Measurements from ENCODE around the gene TRPM3. TPM values are rescaled to one million over a fixed set of nuclear protein-coding genes. Genes with fewer than 3 reads are reported as not detected.

TRPM3 gene
- total and polyA plus RNA-seq, 4 donors, result 0.07 to 0.89 (median 0.67) TPM

- no peak overlapping the region for H3K9ac ChIP-seq (ENCODE audit: low read depth in 1 of 2, low read length in 2 of 2)
- H3K9me3 ChIP-seq (ENCODE audit: control insufficient read depth in 4 of 4, low read length in 3 of 4), result no peaks in the 10 kb centered on the region
- H3K4me1 ChIP-seq (ENCODE audit: control insufficient read depth in 4 of 4, insufficient read depth in 4 of 4, low read length in 3 of 4), result no peaks in the 10 kb centered on the region
- no peaks in the 10 kb centered on the region for H3K27me3 ChIP-seq (ENCODE audit: control insufficient read depth in 4 of 4, insufficient read depth in 4 of 4, low read length in 3 of 4)
- 83% methylated on average over 3 of the region's 3 CpGs for WGBS
- no peak overlapping the region for H3K4me3 ChIP-seq (ENCODE audit: low read depth in 1 of 3, low read length in 3 of 3)
- H3K36me3 ChIP-seq (ENCODE audit: control insufficient read depth in 4 of 4, insufficient read depth in 3 of 4, low read depth in 1 of 4, low read length in 3 of 4), result no peaks in the 10 kb centered on the region
- TF ChIP-seq ZBTB33 (IDR thresholded peaks at IDR 0.05) (no peak), HNF4G (IDR thresholded peaks at IDR 0.05) (no peak), NR2F2 (IDR thresholded peaks at IDR 0.05) (no peak), FOXA1 (IDR thresholded peaks at IDR 0.05) (no peak), SP1 (IDR thresholded peaks at IDR 0.05) (no peak), JUND (IDR thresholded peaks at IDR 0.05) (no peak), ATF3 (IDR thresholded peaks at IDR 0.05) (no peak), REST (IDR thresholded peaks at IDR 0.05) (no peak), EGR1 (IDR thresholded peaks at IDR 0.05; ENCODE audit: low read depth in 2 of 2) (no peak), MAX (IDR thresholded peaks at IDR 0.05) (no peak), RAD21 (IDR thresholded peaks at IDR 0.05) (no peak), YY1 (IDR thresholded peaks at IDR 0.05) (no peak), HNF4A (conservative IDR thresholded peaks at IDR 0.05) (no peak), FOXA2 (IDR thresholded peaks at IDR 0.05) (no peak)
- no peak for DNase-seq (ENCODE audit: low spot score)
- no peak overlapping the region for H3K27ac ChIP-seq (ENCODE audit: low read depth in 1 of 2, low read length in 2 of 2)
Observed at GRCh38 chr9:70778568-70778967, 342.9 kb downstream of the TRPM3 start.

GRCh38 chr9:70773579-70773978 lies 347.8 kb downstream of the TRPM3 start:
- 85% methylated on average over 5 of the region's 5 CpGs for WGBS
- no peak for TF ChIP-seq CTCF (IDR thresholded peaks at IDR 0.05; ENCODE audit: low read depth, low read length, missing input control)
- TF ChIP-seq ATF3 (IDR thresholded peaks at IDR 0.05), result no peak
- no peak for TF ChIP-seq EGR1 (IDR thresholded peaks at IDR 0.05; ENCODE audit: low read depth in 2 of 2)
- no peak for TF ChIP-seq HNF4G (IDR thresholded peaks at IDR 0.05)
- TF ChIP-seq REST (IDR thresholded peaks at IDR 0.05), result no peak
- TF ChIP-seq YY1 (IDR thresholded peaks at IDR 0.05), result no peak
- TF ChIP-seq JUND (IDR thresholded peaks at IDR 0.05), result no peak
- no peak for TF ChIP-seq MAX (IDR thresholded peaks at IDR 0.05)
- no peak for TF ChIP-seq FOXA2 (IDR thresholded peaks at IDR 0.05)
- no peak for TF ChIP-seq GABPA (IDR thresholded peaks at IDR 0.05 in 1 of 2, conservative IDR thresholded peaks at IDR 0.05 in 1 of 2)
- TF ChIP-seq RAD21 (IDR thresholded peaks at IDR 0.05), result no peak
- TF ChIP-seq SP1 (IDR thresholded peaks at IDR 0.05), result no peak
- TF ChIP-seq FOXA1 (IDR thresholded peaks at IDR 0.05), result no peak
- TF ChIP-seq ZBTB33 (IDR thresholded peaks at IDR 0.05), result no peak
- no peak for TF ChIP-seq RXRA (IDR thresholded peaks at IDR 0.05)

More at GRCh38 chr9:70773579-70773978, 347.8 kb downstream of the TRPM3 start:
- no peaks in the 10 kb centered on the region for H3K27me3 ChIP-seq (ENCODE audit: control insufficient read depth in 4 of 4, insufficient read depth in 4 of 4, low read length in 3 of 4)
- no peak overlapping the region for H3K4me3 ChIP-seq (ENCODE audit: low read depth in 1 of 3, low read length in 3 of 3)
- no peak overlapping the region for H3K9ac ChIP-seq (ENCODE audit: low read depth in 1 of 2, low read length in 2 of 2)
- H3K9me3 ChIP-seq (ENCODE audit: control insufficient read depth in 4 of 4, low read length in 3 of 4), result no peaks in the 10 kb centered on the region
- DNase-seq (ENCODE audit: low spot score), result no peak
- no peak overlapping the region for H3K27ac ChIP-seq (ENCODE audit: low read depth in 1 of 2, low read length in 2 of 2)
- H3K4me1 ChIP-seq (ENCODE audit: control insufficient read depth in 4 of 4, insufficient read depth in 4 of 4, low read length in 3 of 4), result no peaks in the 10 kb centered on the region
- H3K36me3 ChIP-seq (ENCODE audit: control insufficient read depth in 4 of 4, insufficient read depth in 3 of 4, low read depth in 1 of 4, low read length in 3 of 4), result no peaks in the 10 kb centered on the region

Data from liver (tissue), 9 donors.